Daoy (cell line): Measurements from ENCODE around the gene ACE. TPM values are rescaled to one million over a fixed set of nuclear protein-coding genes. Genes with fewer than 3 reads are reported as not detected.

ENCODE experiments used
- DNase-seq: peaks from one replicate; pipeline ENCODE4 v3.0.0-alpha.2; 2015; ENCODE audit warnings: low read depth
- total RNA-seq: library from RNA; depleted of rRNA; stranded (reverse); fragments of >200 nt; shearing (Covaris generic); gene quantifications from 2 replicates; pipeline ENCODE4 v1.2.3, GENCODE V29; 2014

Gene ACE
- total RNA-seq, 1 experiment from 2014 or later = 0.29 TPM

DNA sequence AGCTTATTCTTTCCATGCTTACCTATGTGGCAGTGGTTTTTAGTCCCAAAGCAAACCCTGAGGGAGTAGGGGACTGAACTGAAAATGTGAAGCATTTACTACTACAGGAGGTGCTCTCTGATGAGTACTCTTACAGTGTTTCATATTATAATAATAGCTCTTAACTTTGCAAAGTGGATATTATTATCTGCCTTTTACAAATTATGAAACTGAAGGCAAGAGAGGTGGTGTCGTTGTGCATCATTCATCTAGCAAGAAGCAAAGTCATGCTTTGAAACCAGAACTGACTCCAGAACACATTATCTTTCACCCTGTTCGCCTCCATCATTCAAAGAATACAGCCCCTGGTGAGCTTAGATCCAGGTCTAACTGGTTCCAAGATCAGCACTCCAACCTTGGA, 38.1 kb downstream of the ACE start:
- DNase-seq = no peak

- DNase-seq = no peak
Measured at GRCh38 chr17:63515426-63515825, 38.6 kb downstream of the ACE start.

DNA sequence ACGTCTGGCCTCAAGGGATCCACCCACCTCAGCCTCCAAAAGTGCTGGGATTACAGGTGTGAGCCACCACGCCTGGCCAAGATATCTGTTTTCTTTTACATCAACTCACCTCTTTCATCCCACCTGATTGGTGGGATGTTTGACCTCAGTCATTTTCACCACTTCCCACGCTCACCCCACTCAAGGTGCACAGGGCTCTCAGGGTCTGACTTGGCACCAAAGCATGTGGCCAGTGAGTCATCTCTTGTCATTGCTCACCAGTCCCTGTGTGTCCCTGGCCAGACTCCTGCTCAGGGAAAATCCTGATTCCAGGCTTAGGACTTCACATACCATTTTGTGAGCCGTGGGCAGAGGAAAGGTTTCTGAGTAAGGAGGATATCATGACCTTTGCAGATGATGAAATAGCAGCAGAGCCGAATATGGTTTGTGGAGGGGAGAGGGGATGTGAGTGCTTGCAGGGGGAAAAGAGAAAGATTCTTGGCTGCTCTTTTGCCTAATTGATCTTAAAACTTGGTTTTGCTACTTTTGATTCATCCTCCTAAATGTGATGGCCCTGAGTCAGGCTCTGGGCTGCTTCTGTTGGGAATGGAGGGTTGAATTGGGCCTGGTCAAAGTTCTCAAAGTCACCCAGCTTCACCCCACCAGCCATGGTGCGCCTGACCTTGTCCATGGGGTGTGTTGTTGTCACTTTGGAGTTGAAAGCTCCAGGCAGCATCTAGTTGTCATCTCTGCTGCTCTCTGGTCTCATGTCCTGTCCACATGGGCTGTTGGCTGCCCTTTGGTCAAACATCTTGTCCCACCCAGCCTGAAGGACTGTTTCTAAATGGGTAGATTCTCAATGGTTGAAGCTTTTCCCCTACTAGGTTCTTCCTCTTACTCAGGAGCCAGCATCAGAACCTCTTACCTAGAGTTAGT, 40.3 kb downstream of the ACE start:
- DNase-seq = peak; percentile 89

- DNase-seq = no peak
Measured at GRCh38 chr17:63517825-63518534, 41.1 kb downstream of the ACE start.

DNA sequence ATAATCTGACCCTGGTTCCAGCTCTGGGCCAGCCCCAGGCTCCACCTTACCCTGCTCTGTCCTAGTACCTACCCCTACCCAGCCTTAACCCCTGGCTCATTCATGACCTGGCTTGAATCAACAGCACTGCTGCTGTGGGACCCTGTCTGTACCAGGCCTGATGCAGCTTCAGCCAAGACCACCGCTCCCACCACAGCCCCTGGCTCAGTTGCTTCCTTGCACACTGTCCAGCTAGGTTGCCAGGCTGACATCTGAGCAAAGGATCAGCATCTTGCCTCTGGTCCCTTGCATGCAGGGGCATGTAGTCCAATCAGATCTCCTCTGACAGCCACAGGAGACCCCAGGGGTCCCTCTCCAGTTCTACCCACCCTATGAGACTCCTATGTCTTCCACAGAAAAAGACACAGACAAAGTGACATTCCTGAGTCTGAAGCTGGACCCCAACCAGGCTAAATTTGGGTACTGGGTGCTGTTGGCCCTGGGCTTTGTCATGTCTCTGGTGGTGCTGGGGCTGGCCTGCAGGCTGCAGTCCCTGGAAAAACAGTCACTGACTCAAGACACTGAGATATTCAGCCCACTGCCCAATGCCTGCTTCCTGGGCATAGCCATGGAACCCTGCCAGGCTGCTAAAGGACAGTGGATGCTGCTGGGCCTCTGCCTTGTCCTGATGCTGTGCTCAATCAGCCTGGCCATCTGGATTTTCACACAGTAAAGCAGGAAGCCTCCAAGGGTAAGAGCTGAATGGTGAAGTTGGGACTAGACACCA, 42.4 kb downstream of the ACE start:
- DNase-seq = no peak

- no peak for DNase-seq
Measured at GRCh38 chr17:63519972-63520882, 43.4 kb downstream of the ACE start.

DNA sequence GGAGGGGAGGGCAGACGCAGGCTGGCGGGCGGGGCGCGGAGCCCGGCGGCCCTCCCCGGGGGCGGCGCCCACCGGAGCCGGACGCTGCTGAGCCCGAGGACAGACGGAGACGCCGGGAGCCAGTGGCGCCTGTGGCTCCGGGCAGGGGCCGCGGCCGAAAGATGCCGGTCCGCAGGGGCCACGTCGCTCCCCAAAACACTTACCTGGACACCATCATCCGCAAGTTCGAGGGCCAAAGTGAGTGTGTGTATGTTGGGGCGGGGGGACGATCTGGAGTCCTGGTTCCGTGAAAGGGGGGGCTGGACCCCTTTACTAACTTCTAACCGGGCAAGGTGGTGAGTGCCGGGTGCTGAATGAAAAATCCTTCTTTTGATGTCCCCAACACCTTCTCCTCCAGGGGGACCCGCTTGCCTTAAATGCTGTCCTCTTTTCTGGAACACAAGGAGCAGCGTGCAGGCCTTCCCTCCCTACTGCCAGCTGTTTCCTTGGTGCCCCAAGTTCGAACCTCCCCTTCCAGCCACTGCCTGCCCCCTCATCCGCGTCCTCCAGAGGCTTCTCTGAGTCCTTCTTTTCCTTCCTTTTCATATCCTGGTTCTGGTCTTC, 46.5 kb downstream of the ACE start, which contains the start of gene KCNH6:
Gene KCNH6, plus strand, starts transcription at position 106 of the 603 bp plus-strand sequence. Its CDS starts 56 bp downstream, at position 162.
- no peak for DNase-seq

- no peak for DNase-seq
Measured at GRCh38 chr17:63524051-63524450, 47.2 kb downstream of the ACE start.

- DNase-seq = no peak
Measured at GRCh38 chr17:63525190-63525946, 48.5 kb downstream of the ACE start.

DNA sequence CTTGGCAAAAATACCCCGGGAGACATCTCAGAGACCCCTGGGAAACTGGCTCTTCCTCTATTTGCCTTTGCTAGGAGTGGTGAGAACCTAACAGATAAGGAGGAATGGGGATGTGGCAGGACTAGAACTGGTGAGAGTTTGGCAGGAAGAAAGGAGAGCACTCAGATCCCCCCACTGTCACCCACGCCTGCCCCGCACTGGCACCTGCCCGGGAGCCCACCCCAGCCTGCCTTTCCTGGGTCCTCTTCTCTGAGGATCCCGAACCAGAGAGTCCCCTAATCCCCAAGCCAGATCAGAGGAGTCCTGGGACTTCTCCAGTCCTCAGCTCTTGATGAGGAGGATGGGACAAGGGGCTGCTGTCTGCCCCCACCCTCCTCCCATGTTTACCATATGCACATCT, 50.0 kb downstream of the ACE start:
- DNase-seq = no peak

DNA sequence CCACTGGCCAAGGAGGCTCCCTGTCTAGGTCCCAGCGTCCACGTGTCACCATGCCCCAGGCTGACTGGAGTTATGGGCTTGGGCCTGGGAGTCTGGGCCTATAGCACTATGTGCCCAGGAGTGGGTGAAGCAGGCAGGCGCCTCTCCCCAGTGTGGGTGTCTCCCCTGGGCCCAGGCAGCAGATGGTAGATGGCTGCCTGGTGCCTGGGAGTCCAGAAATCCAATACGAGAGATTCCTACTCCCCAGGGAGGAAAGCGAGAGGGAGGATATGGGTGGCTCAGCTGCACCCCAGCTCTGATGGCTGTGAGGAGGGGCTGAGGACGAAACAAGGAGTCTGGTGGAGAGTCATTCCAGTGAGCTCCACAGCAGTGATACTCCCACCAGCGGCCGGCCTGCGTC, 51.3 kb downstream of the ACE start:
- no peak for DNase-seq

DNA sequence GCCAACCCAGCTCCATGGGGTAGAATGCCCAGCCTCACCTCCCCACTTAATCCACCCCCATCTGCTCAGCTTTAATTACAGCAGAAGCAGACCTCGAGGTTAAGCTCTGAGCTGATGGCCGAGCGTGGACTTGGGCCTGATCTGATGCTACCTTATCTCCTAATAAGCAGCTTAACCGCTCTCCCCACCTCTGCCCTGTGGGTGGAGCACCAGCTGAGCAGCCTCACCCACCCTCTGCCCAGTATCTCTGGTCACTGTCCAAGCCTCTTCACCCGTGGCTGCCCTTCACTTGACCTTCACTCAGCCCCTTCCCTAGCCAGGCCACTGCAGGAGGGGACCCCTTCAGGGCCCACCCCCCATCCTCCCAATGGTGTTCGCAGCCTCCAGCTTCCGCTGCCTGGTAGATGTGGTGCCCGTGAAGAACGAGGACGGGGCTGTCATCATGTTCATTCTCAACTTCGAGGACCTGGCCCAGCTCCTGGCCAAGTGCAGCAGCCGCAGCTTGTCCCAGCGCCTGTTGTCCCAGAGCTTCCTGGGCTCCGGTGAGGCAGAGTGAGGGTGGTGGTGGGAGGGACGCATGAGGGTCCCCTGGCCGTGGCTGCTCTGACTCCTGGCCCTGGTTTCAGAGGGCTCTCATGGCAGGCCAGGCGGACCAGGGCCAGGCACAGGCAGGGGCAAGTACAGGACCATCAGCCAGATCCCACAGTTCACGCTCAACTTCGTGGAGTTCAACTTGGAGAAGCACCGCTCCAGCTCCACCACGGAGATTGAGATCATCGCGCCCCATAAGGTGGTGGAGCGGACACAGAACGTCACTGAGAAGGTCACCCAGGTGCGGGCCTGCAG, 53.1 kb downstream of the ACE start:
- no peak for DNase-seq

GRCh38 chr17:63530557-63531021, 53.7 kb downstream of the ACE start:
- DNase-seq = no peak

- DNase-seq = no peak
Measured at GRCh38 chr17:63531022-63531965, 54.4 kb downstream of the ACE start.

GRCh38 chr17:63533433-63534077, 56.7 kb downstream of the ACE start:
- DNase-seq = no peak

DNA sequence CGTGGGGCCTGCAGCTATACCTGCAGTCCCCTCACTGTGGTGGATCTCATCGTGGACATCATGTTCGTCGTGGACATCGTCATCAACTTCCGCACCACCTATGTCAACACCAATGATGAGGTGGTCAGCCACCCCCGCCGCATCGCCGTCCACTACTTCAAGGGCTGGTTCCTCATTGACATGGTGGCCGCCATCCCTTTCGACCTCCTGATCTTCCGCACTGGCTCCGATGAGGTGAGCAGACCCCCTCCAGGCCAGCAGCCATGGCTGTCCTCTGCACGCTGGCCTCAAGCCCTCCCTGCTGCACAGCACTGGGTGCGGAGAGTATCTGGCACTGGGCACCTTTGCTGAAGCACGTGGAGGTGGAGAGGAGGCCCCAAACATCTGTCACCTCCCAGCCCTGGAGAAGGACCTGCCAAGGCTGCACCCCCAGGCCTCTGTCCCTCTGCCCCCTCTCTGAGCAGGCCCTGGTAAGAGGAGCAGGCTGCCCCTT, 57.3 kb downstream of the ACE start:
- no peak for DNase-seq
